ENCODE results near the gene CTSH.
A peak's percentile ranks its signal among the peaks of the same experiment; 100 is the strongest.
"Not testable (repeated sequence)": the region's sequence is repeated elsewhere in the genome, so short reads cannot be mapped to it uniquely, and the experiment has no call there.

Gene CTSH

DNA sequence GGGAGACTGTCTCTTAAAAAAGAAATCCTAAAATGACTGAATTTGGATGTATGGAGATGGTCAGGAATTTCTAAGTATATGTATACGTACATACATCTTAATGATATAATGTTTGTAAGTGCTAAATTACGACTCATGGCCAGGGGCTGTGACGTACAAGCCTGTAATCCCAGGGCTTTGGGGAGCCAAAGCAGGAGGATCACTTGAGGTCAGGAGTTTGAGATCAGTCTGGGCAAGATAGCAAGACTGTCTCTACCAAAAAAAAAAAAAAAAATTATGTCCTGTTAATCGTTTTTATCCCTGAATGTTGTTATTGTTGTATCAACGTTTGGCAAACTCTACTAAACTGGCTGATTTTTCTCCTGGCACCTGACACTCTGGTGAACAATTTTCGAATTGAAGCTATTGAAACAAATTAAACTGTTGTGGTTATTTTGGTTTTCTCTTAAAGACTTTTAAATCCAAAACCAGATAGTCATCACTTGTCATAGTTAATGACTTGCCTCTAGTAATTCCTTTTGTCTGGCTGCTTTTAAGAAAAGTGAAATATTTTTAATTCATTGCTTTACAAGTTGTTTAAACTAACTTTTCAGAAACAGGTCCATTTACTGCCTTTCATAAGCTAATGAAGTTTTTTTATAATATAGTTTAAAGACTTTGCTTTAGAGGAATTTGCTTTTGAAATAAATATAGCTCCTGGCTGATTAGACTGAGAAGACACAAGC, 65.2 kb downstream of the CTSH start:
- DNase-seq, result no peak

- DNase-seq, result no peak
These were observed 66.5 kb downstream of the CTSH start for GRCh38 chr15:78878356-78878755.

- not testable (repeated sequence) for DNase-seq
These were observed 67.9 kb downstream of the CTSH start for GRCh38 chr15:78876954-78877353.

DNA sequence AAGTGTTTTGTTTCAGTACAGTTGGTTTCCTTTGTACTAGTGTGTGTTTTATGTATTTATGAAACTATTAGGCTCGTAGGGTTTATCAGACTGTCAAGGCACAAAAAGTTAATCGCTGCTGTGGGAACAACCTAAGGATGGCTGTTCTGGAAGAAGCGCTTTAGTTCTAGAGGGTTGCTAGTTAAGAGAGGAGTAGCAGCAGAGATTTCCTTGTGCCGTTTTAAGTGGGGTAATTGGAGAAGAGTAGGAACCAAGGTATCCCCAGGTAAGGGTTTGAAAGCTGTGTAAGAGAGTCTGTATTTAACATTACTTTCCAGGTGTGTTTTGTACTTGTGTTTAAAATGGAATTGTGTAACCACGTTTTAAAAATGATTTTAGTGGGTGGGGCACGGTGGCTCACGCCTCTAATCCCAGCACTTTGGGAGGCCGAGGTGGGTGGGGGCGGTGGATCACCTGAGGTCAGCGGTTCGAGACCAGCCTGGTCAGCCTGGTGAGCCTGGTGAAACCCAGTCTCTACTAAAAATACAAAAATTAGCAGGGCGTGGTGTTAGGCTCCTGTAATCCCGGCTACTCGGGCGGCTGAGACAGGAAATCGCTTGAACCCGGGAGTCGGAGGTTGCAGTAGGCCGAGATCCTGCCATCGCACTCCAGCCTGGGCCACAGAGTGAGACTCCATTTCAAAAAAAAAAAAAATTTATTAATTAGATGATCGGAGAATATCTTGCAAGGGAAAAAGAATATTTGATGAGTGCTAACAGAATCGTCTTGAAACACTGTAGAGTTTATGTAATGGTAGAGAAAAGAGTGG, 69.5 kb downstream of the CTSH start:
- no peak for DNase-seq

DNA sequence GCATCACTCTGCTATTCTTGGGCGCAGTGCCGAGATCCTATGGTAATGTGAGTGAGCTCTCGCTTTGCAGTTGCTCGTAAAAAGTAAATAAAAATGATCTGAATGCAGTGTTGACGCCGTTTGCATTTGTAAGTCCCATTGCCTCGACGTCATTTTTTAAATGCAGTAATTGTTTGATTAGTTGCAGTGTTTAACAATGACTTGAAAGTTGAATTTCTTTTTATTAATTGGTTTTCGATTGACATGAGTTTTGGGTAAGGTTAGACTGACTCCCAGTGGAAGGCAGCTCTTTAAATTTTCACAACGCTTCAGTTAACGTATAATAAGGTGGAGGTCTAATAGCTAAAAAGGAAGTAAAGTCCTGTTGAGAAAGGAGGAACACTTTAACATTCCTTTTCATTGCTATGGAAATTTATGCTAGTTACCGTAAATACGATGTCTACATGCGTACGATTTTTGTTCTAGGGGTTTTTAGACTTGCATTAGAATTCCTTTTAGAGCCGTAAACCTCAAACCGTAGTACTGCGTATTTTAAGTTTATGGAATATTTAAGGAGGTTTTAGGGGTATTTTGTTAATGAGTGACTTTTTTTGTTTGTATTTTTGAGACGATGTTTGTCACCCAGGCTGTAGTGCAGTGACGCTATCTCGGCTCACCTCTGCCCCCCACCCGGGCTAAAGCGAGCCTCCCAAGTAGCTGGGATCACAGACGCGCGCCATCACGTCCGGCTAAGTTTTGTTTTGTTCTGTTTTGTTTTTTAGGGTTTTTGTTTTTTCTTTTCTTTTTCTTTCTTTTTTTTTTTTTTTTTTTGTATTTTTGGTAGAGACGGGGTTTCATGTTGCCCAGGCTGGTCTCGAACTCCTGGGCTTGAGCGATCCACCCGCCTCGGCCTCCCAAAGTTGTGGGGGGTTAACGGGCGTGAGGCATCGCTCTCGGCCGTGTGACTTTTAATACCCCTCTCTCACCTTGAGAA, 70.8 kb downstream of the CTSH start:
- DNase-seq, result peak; percentile 44

- DNase-seq, result peak; percentile 90
These were observed 71.7 kb downstream of the CTSH start for GRCh38 chr15:78872972-78873792.

GRCh38 chr15:78872155-78872971, 72.5 kb downstream of the CTSH start, which contains the start of gene MORF4L1:
MORF4L1 (plus strand) TSS chr15:78872890; CDS start chr15:78873018, 128 bp downstream.
- peak; percentile 93 for DNase-seq

- DNase-seq, result peak; percentile 7
These were observed 73.2 kb downstream of the CTSH start for GRCh38 chr15:78871483-78872127.

Data from DMS53 (cell line).